Tibial artery (tissue), 4 donors: ENCODE results near the gene CATSPER1.

Experiments used
- DNase-seq, 2 donors: peaks; one replicate each; pipeline ENCODE4 v3.0.0-alpha.2; 2019
- H3K27ac ChIP-seq, 2 donors: fragments of 200-600 bp; sonication (generic) in 1 of 2; 1 replicate in 1 of 2; 2 replicates in 1 of 2; pipeline ENCODE4 v1.5.1; 2018 to 2019; ENCODE audit warnings: mild to moderate bottlenecking in 1 of 2
- H3K27me3 ChIP-seq, 2 donors: fragments of 200-600 bp; sonication (generic) in 1 of 2; one replicate each; pipeline versions ENCODE4 v1.5.1 to v1.6.0; 2016 to 2019
- H3K36me3 ChIP-seq, 3 donors: fragments of 200-600 bp; sonication (generic) in 2 of 3; one replicate each; pipeline ENCODE4 v1.5.1; 2016 to 2019; ENCODE audit warnings: mild to moderate bottlenecking in 2 of 3
- H3K4me1 ChIP-seq, 4 donors: fragments of 200-600 bp; sonication (generic) in 2 of 4; 1 replicate in 3 of 4; 2 replicates in 1 of 4; pipeline ENCODE4 v1.5.1; 2016 to 2019
- H3K4me3 ChIP-seq, 2 donors: fragments of 200-600 bp; sonication (generic) in 1 of 2; 1 replicate in 1 of 2; 2 replicates in 1 of 2; pipeline ENCODE4 v1.5.1; 2018 to 2019; ENCODE audit warnings: mild to moderate bottlenecking in 2 of 2
- H3K9me3 ChIP-seq, 3 donors: fragments of 200-600 bp; sonication (generic) in 1 of 3; one replicate each; pipeline ENCODE4 v1.5.1; 2016 to 2019
- intact Hi-C: fragments of 100-400 bp; cut with DNase I; formaldehyde crosslinking; loops from one replicate; pipeline ENCODE4 v1.15.0; 2023; ENCODE audit warnings: low total_unique reads
- TF ChIP-seq, protein P1 (sequence below), 2 experiments: fragments of 200-600 bp in 1 of 2; fragments of 450-650 bp in 1 of 2; IDR thresholded peaks; one replicate each; pipeline ENCODE4 v1.5.1; 2017 to 2019; ENCODE audit warnings: antibody characterized with exemption in 2 of 2, mild to moderate bottlenecking in 1 of 2, moderate library complexity in 1 of 2

Gene CATSPER1

DNA sequence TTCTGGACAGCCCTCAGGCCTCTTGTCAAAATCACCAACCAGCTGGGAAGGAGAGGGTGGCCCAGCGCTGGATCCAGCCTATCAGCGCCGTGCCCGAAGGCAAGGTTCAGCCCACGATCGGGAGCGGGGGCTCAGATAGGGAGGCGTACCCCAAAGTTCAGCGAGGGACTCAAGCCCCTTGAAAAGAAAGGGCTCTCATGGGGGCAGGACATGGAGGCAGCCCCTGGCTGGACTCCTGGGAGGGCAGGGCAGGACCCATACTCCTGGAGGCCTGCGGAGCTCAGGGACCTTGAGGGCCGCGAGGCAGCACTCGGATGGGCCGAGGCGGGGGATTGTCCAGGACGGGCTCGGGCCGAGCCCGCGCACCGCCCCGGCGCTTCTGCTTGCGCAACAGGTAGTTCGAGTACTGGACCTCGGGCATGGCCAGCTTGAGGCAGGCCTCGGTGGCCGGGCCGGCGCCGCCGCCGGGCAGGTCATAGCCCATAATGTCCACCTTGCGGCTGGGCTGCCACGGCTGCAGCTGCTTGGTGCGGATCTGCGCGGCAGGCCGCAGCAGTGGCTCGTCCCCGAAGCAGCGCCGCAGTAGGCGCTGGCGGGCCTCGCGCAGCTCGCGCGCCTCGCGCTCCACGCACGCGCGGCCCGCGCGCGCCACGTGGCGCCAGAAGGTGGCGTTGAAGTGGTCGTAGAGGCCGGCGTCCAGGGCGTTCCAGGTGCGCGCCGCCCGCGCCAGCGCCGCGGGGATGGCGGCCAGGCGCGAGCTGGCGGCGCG lies 16.1 kb upstream of the CATSPER1 start:
- Histone ChIP-seq H3K4me1 (peaks cover 0 to 9% (median 6%) of the 10 kb centered on the region in 4 donors), H3K4me3 (no peak overlapping the region), H3K27me3 (no peaks in the 10 kb centered on the region), H3K27ac (no peak overlapping the region), H3K36me3 (no peaks in the 10 kb centered on the region), H3K9me3 (no peaks in the 10 kb centered on the region)
- intact Hi-C loops: no loop called here
- TF ChIP-seq, protein P1, sequence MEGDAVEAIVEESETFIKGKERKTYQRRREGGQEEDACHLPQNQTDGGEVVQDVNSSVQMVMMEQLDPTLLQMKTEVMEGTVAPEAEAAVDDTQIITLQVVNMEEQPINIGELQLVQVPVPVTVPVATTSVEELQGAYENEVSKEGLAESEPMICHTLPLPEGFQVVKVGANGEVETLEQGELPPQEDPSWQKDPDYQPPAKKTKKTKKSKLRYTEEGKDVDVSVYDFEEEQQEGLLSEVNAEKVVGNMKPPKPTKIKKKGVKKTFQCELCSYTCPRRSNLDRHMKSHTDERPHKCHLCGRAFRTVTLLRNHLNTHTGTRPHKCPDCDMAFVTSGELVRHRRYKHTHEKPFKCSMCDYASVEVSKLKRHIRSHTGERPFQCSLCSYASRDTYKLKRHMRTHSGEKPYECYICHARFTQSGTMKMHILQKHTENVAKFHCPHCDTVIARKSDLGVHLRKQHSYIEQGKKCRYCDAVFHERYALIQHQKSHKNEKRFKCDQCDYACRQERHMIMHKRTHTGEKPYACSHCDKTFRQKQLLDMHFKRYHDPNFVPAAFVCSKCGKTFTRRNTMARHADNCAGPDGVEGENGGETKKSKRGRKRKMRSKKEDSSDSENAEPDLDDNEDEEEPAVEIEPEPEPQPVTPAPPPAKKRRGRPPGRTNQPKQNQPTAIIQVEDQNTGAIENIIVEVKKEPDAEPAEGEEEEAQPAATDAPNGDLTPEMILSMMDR (IDR thresholded peaks at IDR 0.05): no peak
- no peak for DNase-seq

DNA sequence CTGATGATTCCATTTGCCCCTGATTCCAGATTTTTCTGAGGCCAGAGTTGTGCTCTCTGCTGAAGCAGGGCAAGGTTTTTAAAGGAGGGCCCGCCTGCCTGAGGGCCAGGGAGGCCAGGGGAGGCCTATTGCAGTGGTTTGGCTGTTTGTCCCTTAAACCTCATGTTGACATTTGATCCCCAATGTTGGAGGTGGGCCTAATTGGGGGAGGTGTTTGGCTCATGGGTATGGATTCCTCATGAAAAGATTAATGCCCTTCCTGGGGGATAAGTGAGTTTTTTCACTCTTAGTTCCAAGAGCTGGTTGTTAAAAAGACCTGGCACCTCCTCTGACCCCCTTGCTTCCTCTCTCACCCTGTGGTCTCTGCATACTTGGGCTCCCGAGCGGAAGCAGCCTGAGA lies 13.5 kb upstream of the CATSPER1 start:
- H3K4me1 ChIP-seq: peaks cover 0 to under 1% (median 0%) of the 10 kb centered on the region in 4 donors
- H3K36me3 ChIP-seq: no peaks in the 10 kb centered on the region
- DNase-seq: no peak
- no peaks in the 10 kb centered on the region for H3K27me3 ChIP-seq
- intact Hi-C loops: no loop called here
- TF ChIP-seq, protein P1 (IDR thresholded peaks at IDR 0.05): no peak
- no peak overlapping the region for H3K27ac ChIP-seq
- H3K9me3 ChIP-seq: no peaks in the 10 kb centered on the region
- no peak overlapping the region for H3K4me3 ChIP-seq

DNA sequence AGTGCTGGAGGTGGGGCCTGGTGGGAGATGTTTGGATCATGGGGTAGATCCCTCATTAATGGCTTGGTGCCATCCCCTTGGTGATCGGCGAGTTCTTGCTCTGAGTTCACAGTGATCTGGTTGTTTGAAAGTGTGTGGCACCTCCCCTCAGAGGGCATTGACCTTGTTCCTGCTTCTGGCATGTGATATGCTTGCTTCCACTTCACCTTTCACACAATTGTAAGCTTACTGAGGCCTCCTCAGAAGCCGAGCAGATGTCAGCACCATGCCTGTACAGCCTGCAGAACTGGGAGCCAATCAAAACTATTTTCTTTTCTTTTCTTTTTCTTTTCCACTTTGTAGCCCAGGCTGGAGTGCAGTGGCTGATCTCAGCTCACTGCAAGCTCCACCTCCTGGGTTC lies 11.0 kb upstream of the CATSPER1 start:
- no peaks in the 10 kb centered on the region for H3K36me3 ChIP-seq
- TF ChIP-seq, protein P1 (IDR thresholded peaks at IDR 0.05): no peak
- no peak overlapping the region for H3K27ac ChIP-seq
- no peak for DNase-seq
- no peaks in the 10 kb centered on the region for H3K27me3 ChIP-seq
- H3K4me1 ChIP-seq: no peaks in the 10 kb centered on the region
- no peaks in the 10 kb centered on the region for H3K9me3 ChIP-seq
- intact Hi-C loops: no loop called here
- no peak overlapping the region for H3K4me3 ChIP-seq

DNA sequence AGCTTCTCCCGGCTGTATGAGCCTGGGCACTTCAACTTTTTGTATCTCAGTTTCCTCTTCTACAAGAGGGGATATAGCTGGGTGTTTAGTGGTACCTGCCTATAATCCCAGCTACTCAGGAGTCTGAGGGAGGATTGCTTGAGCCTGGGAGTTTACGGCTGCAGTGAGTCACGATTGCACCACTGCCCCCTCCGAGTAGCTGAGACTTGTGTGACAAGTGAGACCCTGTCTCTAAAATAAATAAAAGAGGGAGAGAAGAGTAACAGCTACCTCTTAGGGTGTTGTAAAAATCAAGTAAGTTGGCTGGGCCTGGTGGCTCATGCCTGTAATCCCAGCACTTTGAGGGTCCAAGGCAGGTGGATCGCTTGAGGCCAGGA lies 10.0 kb upstream of the CATSPER1 start:
- H3K4me3 ChIP-seq: no peak overlapping the region
- DNase-seq: no peak
- no peaks in the 10 kb centered on the region for H3K36me3 ChIP-seq
- H3K9me3 ChIP-seq: no peaks in the 10 kb centered on the region
- no peak overlapping the region for H3K27ac ChIP-seq
- intact Hi-C loops: no loop called here
- TF ChIP-seq, protein P1 (IDR thresholded peaks at IDR 0.05): no peak
- H3K4me1 ChIP-seq: no peaks in the 10 kb centered on the region
- no peaks in the 10 kb centered on the region for H3K27me3 ChIP-seq

DNA sequence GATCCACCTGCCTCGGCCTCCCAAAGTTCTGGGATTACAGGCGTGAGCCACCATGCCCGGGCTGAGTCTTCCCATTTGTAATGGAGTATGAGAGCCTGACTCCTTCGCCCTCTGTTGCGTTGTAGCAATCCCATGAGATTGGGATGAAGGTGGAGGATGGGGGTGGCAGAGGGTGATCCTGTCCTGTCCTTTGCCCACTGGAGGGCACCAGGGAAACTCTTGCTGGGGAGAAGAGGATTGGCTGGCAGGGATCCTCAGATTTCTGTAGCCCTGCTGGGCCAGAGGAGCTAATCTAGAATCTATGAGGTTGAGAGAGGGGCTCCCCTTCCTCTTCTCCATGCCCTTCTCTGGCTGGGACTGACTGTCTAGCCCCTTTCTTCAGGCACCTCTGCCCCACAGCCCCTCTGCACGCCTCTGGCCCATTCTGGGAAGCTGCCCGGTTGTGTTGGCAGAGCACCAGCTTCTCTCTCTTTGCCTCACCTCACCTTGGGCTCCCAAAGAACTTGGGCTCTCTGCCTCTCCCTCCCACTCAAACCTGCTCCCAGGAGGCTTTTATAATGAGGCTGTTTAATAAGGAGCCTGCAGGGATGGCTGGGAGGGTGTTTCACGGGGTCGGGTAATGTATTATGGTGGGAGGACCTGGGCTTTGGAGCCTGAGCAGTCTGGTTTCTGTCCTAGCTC lies 9.5 kb upstream of the CATSPER1 start:
- no peak for DNase-seq
- intact Hi-C loops: no loop called here
- Histone ChIP-seq H3K27me3 (no peaks in the 10 kb centered on the region), H3K9me3 (no peaks in the 10 kb centered on the region), H3K27ac (no peak overlapping the region), H3K36me3 (no peaks in the 10 kb centered on the region), H3K4me1 (no peaks in the 10 kb centered on the region), H3K4me3 (no peak overlapping the region)
- TF ChIP-seq, protein P1 (IDR thresholded peaks at IDR 0.05): no peak
